GM12878 (cell line): ENCODE results near the gene TRAPPC4. TPM values are rescaled to one million over a fixed set of nuclear protein-coding genes. Genes with fewer than 3 reads are reported as not detected.
"Not testable (repeated sequence)": the region's sequence is repeated elsewhere in the genome, so short reads cannot be mapped to it uniquely, and the experiment has no call there.

Experiments
- ATAC-seq: fragments of 200-7000 bp; cut with Tn5 transposase; 3 replicates; pipeline ENCODE4 v1.9.1; 2020; ENCODE audit warnings: mild to moderate bottlenecking, moderate library complexity
- BruUV-seq: library from RNA; stranded (reverse); fragments of 400-500 nt; replicated peaks from 2 replicates; lab custom pipeline; 2021; lab: Mats Ljungman, UMichigan
- CTCF ChIA-PET: fragments of 300-600 bp; sonication (Branson Sonifier 250); formaldehyde crosslinking; extraction: SDS; loops from one replicate; lab custom pipeline; 2021; ENCODE audit warnings: inconsistent platforms; lab: Yijun Ruan, JAX
- POLR2A ChIA-PET: fragments of 350-600 bp; formaldehyde crosslinking; extraction: SDS; loops from one replicate; lab custom pipeline; 2021; ENCODE audit warnings: inconsistent platforms; lab: Charles Lee
- RAD21 ChIA-PET: fragments of 300-600 bp; sonication (Branson Sonifier 250); formaldehyde crosslinking; loops from one replicate; lab custom pipeline; 2023; ENCODE audit warnings: antibody characterized with exemption; ENCODE audit not compliant: unreplicated experiment; lab: Charles Lee
- SMC1A ChIA-PET: fragments of 300-600 bp; sonication (Branson Sonifier 250); formaldehyde crosslinking; loops from one replicate; lab custom pipeline; 2023; ENCODE audit not compliant: unreplicated experiment, uncharacterized antibody; lab: Charles Lee
- DNase-seq: peaks from one replicate; pipeline ENCODE4 v3.0.0-alpha.2; 2011; ENCODE audit warnings: low read depth, low spot score
- FAIRE-seq: peaks from 3 replicates; lab custom pipeline; 2011; peaks lifted over from hg19 to GRCh38; lab: Jason Lieb, UNC
- H2AFZ ChIP-seq: 2 replicates; pipeline ENCODE4 v1.6.0; 2011; ENCODE audit warnings: low read depth, low read length, control low read depth; ENCODE audit not compliant: control insufficient read depth
- H3K27ac ChIP-seq: 2 replicates; pipeline ENCODE4 v1.5.1; 2011; ENCODE audit warnings: control low read depth; ENCODE audit not compliant: control insufficient read depth, insufficient read depth
- H3K27me3 ChIP-seq, 2 experiments: replicated peaks in 1 of 2; 2 replicates each; pipeline versions ENCODE4 v1.6.0 to v1.6.1; 2011; ENCODE audit warnings: low read length in 1 of 2; ENCODE audit not compliant: control insufficient read depth in 2 of 2, insufficient read depth in 2 of 2
- H3K36me3 ChIP-seq, 2 experiments: 2 replicates each; pipeline ENCODE4 v1.5.1; 2011; ENCODE audit warnings: low read length in 1 of 2; ENCODE audit not compliant: control insufficient read depth in 2 of 2, insufficient read depth in 2 of 2
- H3K4me1 ChIP-seq: 2 replicates; pipeline ENCODE4 v1.6.1; 2011; ENCODE audit warnings: mild to moderate bottlenecking, low read length, moderate library complexity, mixed read lengths; ENCODE audit not compliant: control insufficient read depth, insufficient read depth
- H3K4me2 ChIP-seq: 2 replicates; pipeline ENCODE4 v1.6.0; 2011; ENCODE audit warnings: control low read depth; ENCODE audit not compliant: control insufficient read depth, insufficient read depth
- H3K4me3 ChIP-seq: fragments of 200-600 bp; sonication (generic); 2 replicates; pipeline ENCODE4 v1.5.1; 2016
- H3K79me2 ChIP-seq: 2 replicates; pipeline ENCODE4 v1.6.0; 2011; ENCODE audit warnings: low read length; ENCODE audit not compliant: control insufficient read depth, insufficient read depth
- H3K9ac ChIP-seq: 2 replicates; pipeline ENCODE4 v1.8.0; 2011; ENCODE audit warnings: low read length, control low read depth, mixed read lengths; ENCODE audit not compliant: control insufficient read depth, insufficient read depth
- H3K9me3 ChIP-seq: replicated peaks from 3 replicates; pipeline ENCODE4 v1.5.1; 2011; ENCODE audit warnings: mild to moderate bottlenecking, low read length; ENCODE audit not compliant: control insufficient read depth, insufficient read depth
- H4K20me1 ChIP-seq: 2 replicates; pipeline ENCODE4 v1.6.0; 2011; ENCODE audit not compliant: control insufficient read depth, insufficient read depth
- JUND ChIP-seq: IDR thresholded peaks from 2 replicates; pipeline ENCODE4 v1.6.1; 2012; ENCODE audit warnings: low read depth, mild to moderate bottlenecking, low read length, improper control_type of control experiment, moderate library complexity
- TCF3 ChIP-seq: IDR thresholded peaks from 2 replicates; pipeline ENCODE4 v1.6.1; 2012; ENCODE audit warnings: low read depth, mild to moderate bottlenecking, low read length, borderline replicate concordance; ENCODE audit not compliant: insufficient read depth
- ZNF274 ChIP-seq: IDR thresholded peaks from one replicate; pipeline ENCODE4 v1.8.0; 2011; ENCODE audit not compliant: insufficient read length, insufficient read depth
- WGBS: methylation state at CpG from one replicate; pipeline ENCODE4 v1.1.6; 2016; ENCODE audit warnings: low lambda C conversion rate; ENCODE audit not compliant: insufficient replicate concordance, insufficient coverage; ENCODE audit errors: missing lambda C conversion rate; 5-methylcytosine and 5-hydroxymethylcytosine counted together
- in situ Hi-C: fragments of 300-500 bp; cut with MboI; formaldehyde crosslinking; loops from 9 replicates; pipeline ENCODE4 v1.14.3; 2018; ENCODE audit warnings: mixed read lengths
- intact Hi-C: fragments of 100-400 bp; cut with micrococcal nuclease; formaldehyde crosslinking; loops from one replicate; pipeline ENCODE4 v1.14.2; 2022; ENCODE audit not compliant: unreplicated experiment
- polyA plus RNA-seq, 11 experiments: library from polyadenylated mRNA; depleted of rRNA in 4 of 11; unstranded in 6 of 11; stranded (reverse) in 5 of 11; fragments of >200 nt; fragmentation: Nextera tagmentation in 4 of 11; fragmentation: Illumina TruSeq in 1 of 11; extraction: Ambion mirVana in 4 of 11; extraction: Trizol in 1 of 11; gene quantifications; 1 replicate in 1 of 11; 2 replicates in 10 of 11; pipeline versions ENCODE4 v1.2.1 to v1.2.3, GENCODE V29; 2011 to 2016; ENCODE audit warnings: inconsistent platforms in 2 of 11, missing spikeins in 2 of 11, low read depth in 1 of 11
- total RNA-seq, 4 experiments: library from RNA; depleted of rRNA in 3 of 4; stranded (reverse); fragments of >200 nt in 3 of 4; fragmentation: Illumina TruSeq in 1 of 4; extraction: Trizol in 1 of 4; gene quantifications; 2 replicates each; pipeline versions ENCODE4 v1.2.1 to v1.2.3, GENCODE V29; 2013 to 2021
- TF ChIP-seq, protein P1 (sequence below): fragments of 450-650 bp; IDR thresholded peaks from 2 replicates; pipeline ENCODE4 v1.6.1; 2017; ENCODE audit warnings: mild to moderate bottlenecking

TRAPPC4 gene
- total and polyA plus RNA-seq, 10 of the 15 experiments (the other 5 are each of a cell fraction or from before 2014, with no cell fraction given): 61.6 to 231 (median 98.8) TPM

DNA sequence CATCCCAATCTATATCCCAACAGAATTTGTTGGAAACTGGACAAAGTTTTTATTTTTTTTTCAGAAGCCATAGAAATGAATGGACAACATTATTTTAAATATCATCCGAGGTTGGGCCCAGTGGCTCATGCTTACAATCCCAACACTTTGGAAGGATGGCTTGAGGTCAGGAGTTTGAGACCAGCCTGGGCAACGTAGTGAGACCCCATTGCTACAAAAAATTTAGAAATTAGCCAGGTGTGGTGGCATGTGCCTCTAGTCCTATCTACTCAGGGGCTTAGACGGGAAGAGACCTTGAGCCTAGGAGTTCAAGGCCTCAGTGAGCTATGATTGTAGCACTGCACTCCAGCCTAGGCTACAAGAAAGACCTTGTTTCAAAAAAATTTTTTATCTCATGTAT, 16.2 kb downstream of the TRAPPC4 start:
- TF ChIP-seq ZNF274 (no peak), JUND (no peak)
- TF ChIP-seq, protein P1, sequence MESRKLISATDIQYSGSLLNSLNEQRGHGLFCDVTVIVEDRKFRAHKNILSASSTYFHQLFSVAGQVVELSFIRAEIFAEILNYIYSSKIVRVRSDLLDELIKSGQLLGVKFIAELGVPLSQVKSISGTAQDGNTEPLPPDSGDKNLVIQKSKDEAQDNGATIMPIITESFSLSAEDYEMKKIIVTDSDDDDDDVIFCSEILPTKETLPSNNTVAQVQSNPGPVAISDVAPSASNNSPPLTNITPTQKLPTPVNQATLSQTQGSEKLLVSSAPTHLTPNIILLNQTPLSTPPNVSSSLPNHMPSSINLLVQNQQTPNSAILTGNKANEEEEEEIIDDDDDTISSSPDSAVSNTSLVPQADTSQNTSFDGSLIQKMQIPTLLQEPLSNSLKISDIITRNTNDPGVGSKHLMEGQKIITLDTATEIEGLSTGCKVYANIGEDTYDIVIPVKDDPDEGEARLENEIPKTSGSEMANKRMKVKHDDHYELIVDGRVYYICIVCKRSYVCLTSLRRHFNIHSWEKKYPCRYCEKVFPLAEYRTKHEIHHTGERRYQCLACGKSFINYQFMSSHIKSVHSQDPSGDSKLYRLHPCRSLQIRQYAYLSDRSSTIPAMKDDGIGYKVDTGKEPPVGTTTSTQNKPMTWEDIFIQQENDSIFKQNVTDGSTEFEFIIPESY: no peak
- FAIRE-seq (no peak), DNase-seq (no peak), ATAC-seq (no peak)
- no peaks in the 10 kb centered on the region for H4K20me1 ChIP-seq
- H3K4me3 ChIP-seq: no peak overlapping the region
- in situ Hi-C loops (no loop called here), intact Hi-C loops (no loop called here)
- ChIA-PET RAD21 (interaction anchor here (0.6 kb wide), 1 partner anchor 95 kb away, joined by 3 read pairs; no protein-coding TSS in a partner anchor), CTCF (interaction anchor here (0.6 to 0.9 kb wide), 2 partner anchors 78 to 286 kb away, joined by 3 read pairs; partner anchors contain the start of gene UPK2), SMC1A (no interaction called here), POLR2A (interaction anchor here (1.2 to 1.3 kb wide), 2 partner anchors 16 to 18 kb away, joined by 3 to 5 read pairs; partner anchors contain the start of gene TRAPPC4)
- peaks cover 7% of the 10 kb centered on the region for H3K79me2 ChIP-seq
- no peaks in the 10 kb centered on the region for H3K4me1 ChIP-seq
- WGBS: 41% methylated on average over 3 of the region's 3 CpGs
- no peaks in the 10 kb centered on the region for H3K27me3 ChIP-seq
- H3K9me3 ChIP-seq: no peaks in the 10 kb centered on the region
- H3K27ac ChIP-seq: no peak overlapping the region
- no peaks in the 10 kb centered on the region for H3K36me3 ChIP-seq
- no peak overlapping the region for H3K4me2 ChIP-seq
- no peak overlapping the region for H2AFZ ChIP-seq
- no peak overlapping the region for H3K9ac ChIP-seq
- no TSS peak for BruUV-seq

DNA sequence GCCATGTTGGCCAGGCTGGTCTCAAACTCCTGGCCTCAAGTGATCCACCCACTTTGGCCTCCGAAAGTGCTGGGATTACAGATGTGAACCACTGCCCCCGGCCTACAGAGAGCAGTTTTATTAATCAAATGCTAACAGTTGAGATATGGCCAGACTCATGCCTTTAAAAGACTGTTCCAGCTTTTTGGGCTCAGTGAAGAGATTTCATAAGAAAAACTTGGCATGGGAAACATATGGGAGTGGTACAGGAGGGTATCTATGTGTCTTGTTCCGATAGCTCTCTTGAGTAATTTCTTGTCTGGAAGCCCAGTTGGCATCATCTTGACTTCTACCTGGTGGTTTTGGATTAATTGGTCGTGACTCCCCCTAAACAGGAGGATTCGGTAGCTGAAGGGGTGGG, 20.3 kb downstream of the TRAPPC4 start:
- FAIRE-seq: no peak
- BruUV-seq: no TSS peak
- RAD21 ChIA-PET: interaction anchor here (1.5 kb wide), 1 partner anchor 13 kb away, joined by 3 read pairs; no protein-coding TSS in a partner anchor
- no peak for TF ChIP-seq TCF3
- no peak for DNase-seq
- in situ Hi-C loops (no loop called here), intact Hi-C loops (no loop called here)
- Histone ChIP-seq H3K36me3 (no peaks in the 10 kb centered on the region), H3K4me3 (no peak overlapping the region), H3K4me2 (no peak overlapping the region), H3K27me3 (no peaks in the 10 kb centered on the region), H3K79me2 (no peaks in the 10 kb centered on the region), H3K27ac (no peak overlapping the region), H3K9ac (no peak overlapping the region), H3K9me3 (no peaks in the 10 kb centered on the region), H4K20me1 (no peaks in the 10 kb centered on the region), H3K4me1 (no peaks in the 10 kb centered on the region), H2AFZ (no peak overlapping the region)
- SMC1A ChIA-PET: interaction anchor here (0.6 to 1.1 kb wide), 4 partner anchors 13 to 128 kb away, joined by 3 to 4 read pairs (median 3); partner anchors contain the start of gene VPS11
- ATAC-seq: no peak
- POLR2A ChIA-PET: interaction anchor here (0.5 to 1.9 kb wide), 2 partner anchors 12 to 22 kb away, joined by 3 to 7 read pairs; no protein-coding TSS in a partner anchor
- CTCF ChIA-PET: interaction anchor here (0.5 to 0.9 kb wide), 2 partner anchors 18 to 28 kb away, joined by 3 read pairs; no protein-coding TSS in a partner anchor
- WGBS: 80% methylated on average over 5 of the region's 5 CpGs

DNA sequence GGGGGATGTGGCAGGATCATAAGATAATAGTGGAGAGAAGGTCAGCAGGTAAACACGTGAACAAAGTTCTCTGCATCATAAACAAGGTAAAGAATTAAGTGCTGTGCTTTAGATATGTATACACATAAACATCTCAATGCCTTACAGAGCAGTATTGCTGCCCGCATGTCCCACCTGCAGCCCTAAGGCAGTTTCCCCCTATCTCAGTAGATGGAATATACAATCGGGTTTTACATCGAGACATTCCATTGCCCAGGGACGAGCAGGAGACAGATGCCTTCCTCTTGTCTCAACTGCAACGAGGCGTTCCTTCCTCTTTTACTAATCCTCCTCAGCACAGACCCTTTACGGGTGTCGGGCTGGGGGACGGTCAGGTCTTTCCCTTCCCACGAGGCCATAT, 20.9 kb downstream of the TRAPPC4 start:
- in situ Hi-C loops, RAD21 ChIA-PET, H3K4me3 ChIP-seq, BruUV-seq, ATAC-seq, H3K9me3 ChIP-seq, H3K36me3 ChIP-seq, FAIRE-seq, H2AFZ ChIP-seq, H3K27me3 ChIP-seq, H3K79me2 ChIP-seq, DNase-seq, H4K20me1 ChIP-seq, H3K4me1 ChIP-seq, intact Hi-C loops, H3K9ac ChIP-seq, H3K27ac ChIP-seq, H3K4me2 ChIP-seq: not testable (repeated sequence)
- 10% methylated on average over 9 of the region's 11 CpGs for WGBS
- ChIA-PET SMC1A (interaction anchor here (0.6 kb wide), 1 partner anchor 129 kb away, joined by 3 read pairs; no protein-coding TSS in a partner anchor), POLR2A (interaction anchor here (0.5 to 1.9 kb wide), 2 partner anchors 12 to 22 kb away, joined by 3 to 7 read pairs; no protein-coding TSS in a partner anchor), CTCF (interaction anchor here (0.5 kb wide), 1 partner anchor 28 kb away, joined by 3 read pairs; no protein-coding TSS in a partner anchor)
